GM12891 (cell line): Measurements from ENCODE around the gene SLC41A2.

ENCODE experiments used
- POLR2A ChIP-seq: IDR thresholded peaks from 2 replicates; pipeline ENCODE4 v1.6.1; 2011; ENCODE audit warnings: low read depth, low read length, control low read depth
- TAF1 ChIP-seq: IDR thresholded peaks from 2 replicates; pipeline ENCODE4 v1.6.1; 2011; ENCODE audit warnings: low read depth, low read length, control low read depth

GRCh38 chr12:104999347-104999685 is 41.2 kb upstream of the SLC41A2 start:
- TF ChIP-seq POLR2A (no peak), TAF1 (no peak)
